HepG2 (cell line): ENCODE results near the gene SH3BGRL2. TPM values are rescaled to one million over a fixed set of nuclear protein-coding genes. Genes with fewer than 3 reads are reported as not detected.

Experiments
- ATAC-seq: fragments of 200-7000 bp; cut with Tn5 transposase; 3 replicates; pipeline ENCODE4 v1.9.1; 2020; ENCODE audit warnings: mild to moderate bottlenecking, moderate library complexity
- BruUV-seq: library from RNA; stranded (reverse); fragments of 400-500 nt; replicated peaks from 2 replicates; lab custom pipeline; 2021; lab: Mats Ljungman, UMichigan
- CTCF ChIA-PET: fragments of 300-600 bp; formaldehyde crosslinking; extraction: SDS; loops from one replicate; lab custom pipeline; 2021; ENCODE audit warnings: low total read pairs, inconsistent platforms, low intra/inter-chr PET ratio; lab: Yijun Ruan, JAX
- POLR2A ChIA-PET: fragments of 350-600 bp; sonication (Branson Sonifier 250); formaldehyde crosslinking; loops from one replicate; lab custom pipeline; 2020; ENCODE audit warnings: antibody characterized with exemption, inconsistent platforms; lab: Yijun Ruan, JAX
- DNase-seq: peaks from one replicate; pipeline ENCODE4 v3.0.0-alpha.2; 2015; ENCODE audit warnings: low spot score
- FAIRE-seq: peaks from 3 replicates; lab custom pipeline; 2011; peaks lifted over from hg19 to GRCh38; lab: Jason Lieb, UNC
- H2AFZ ChIP-seq: one replicate; pipeline ENCODE4 v1.6.1; 2011; ENCODE audit warnings: low read length, inconsistent platforms
- H3K27ac ChIP-seq: fragments of 300-600 bp; 3 replicates; pipeline ENCODE4 v1.8.0; 2011; ENCODE audit warnings: mixed run types, mild to moderate bottlenecking, mixed read lengths, low read length, inconsistent platforms; ENCODE audit not compliant: insufficient read depth; ENCODE audit errors: extremely low read length
- H3K27me3 ChIP-seq, 2 experiments: fragments of 200-600 bp in 1 of 2; 2 replicates in 1 of 2; 3 replicates in 1 of 2; pipeline versions ENCODE4 v1.6.0 to v1.8.0; 2011; ENCODE audit warnings: low read length in 2 of 2, mild to moderate bottlenecking in 2 of 2, moderate library complexity in 2 of 2, inconsistent platforms in 1 of 2; ENCODE audit not compliant: insufficient read depth in 2 of 2, control insufficient read depth in 1 of 2
- H3K36me3 ChIP-seq, 2 experiments: fragments of 200-600 bp in 1 of 2; replicated peaks in 1 of 2; 2 replicates in 1 of 2; 3 replicates in 1 of 2; pipeline versions ENCODE4 v1.5.1 to v1.8.0; 2011; ENCODE audit warnings: low read length in 2 of 2, inconsistent platforms in 1 of 2; ENCODE audit not compliant: insufficient read depth in 2 of 2, control insufficient read depth in 1 of 2
- H3K4me1 ChIP-seq: 2 replicates; pipeline ENCODE4 v1.5.1; 2012; ENCODE audit warnings: low read length, inconsistent platforms; ENCODE audit not compliant: insufficient read depth
- H3K4me2 ChIP-seq: 2 replicates; pipeline ENCODE4 v1.6.0; 2011; ENCODE audit warnings: low read depth, low read length, inconsistent platforms
- H3K4me3 ChIP-seq, 3 experiments: fragments of 200-600 bp in 1 of 3; sonication (generic), shearing (Covaris generic) in 1 of 3; replicated peaks in 1 of 3; 2 replicates each; pipeline ENCODE4 v1.5.1; 2011 to 2016; ENCODE audit warnings: low read length in 3 of 3, inconsistent platforms in 2 of 3, low read depth in 2 of 3, mild to moderate bottlenecking in 2 of 3, control low read depth in 1 of 3, mixed read lengths in 1 of 3; ENCODE audit not compliant: insufficient read depth in 1 of 3
- H3K79me2 ChIP-seq: one replicate; pipeline ENCODE4 v1.6.1; 2011; ENCODE audit warnings: low read length, inconsistent platforms; ENCODE audit not compliant: insufficient read depth
- H3K9ac ChIP-seq: 2 replicates; pipeline ENCODE4 v1.6.0; 2011; ENCODE audit warnings: mild to moderate bottlenecking, low read depth, low read length, inconsistent platforms; ENCODE audit not compliant: insufficient read depth
- H3K9me3 ChIP-seq: 2 replicates; pipeline ENCODE4 v1.5.1; 2012; ENCODE audit warnings: mild to moderate bottlenecking, low read length
- H4K20me1 ChIP-seq: 2 replicates; pipeline ENCODE4 v1.6.0; 2011; ENCODE audit warnings: inconsistent platforms, mild to moderate bottlenecking, low read length, moderate library complexity; ENCODE audit not compliant: insufficient read depth
- FOXC1 ChIP-seq: sonication (generic); formaldehyde crosslinking; IDR thresholded peaks from 2 replicates; pipeline ENCODE4 v1.8.0; 2022; ENCODE audit warnings: mild to moderate bottlenecking, missing genetic modification reagents, borderline replicate concordance
- PRPF4 ChIP-seq: fragments of 200-400 bp; formaldehyde crosslinking; IDR thresholded peaks from 2 replicates; pipeline ENCODE4 v1.6.1; 2016; ENCODE audit warnings: low read length, low read depth; ENCODE audit not compliant: poor library complexity, severe bottlenecking
- RARG ChIP-seq: sonication (generic); formaldehyde crosslinking; IDR thresholded peaks from 2 replicates; pipeline ENCODE4 v1.4.0; 2020; ENCODE audit warnings: low read depth, mild to moderate bottlenecking, missing genetic modification reagents
- SSRP1 ChIP-seq: IDR thresholded peaks from 2 replicates; pipeline ENCODE4 v1.6.1; 2016; ENCODE audit warnings: control low read depth
- TCF12 ChIP-seq, 2 experiments: fragments of 450-650 bp in 1 of 2; sonication (generic) in 1 of 2; formaldehyde crosslinking in 1 of 2; IDR thresholded peaks; 2 replicates each; pipeline versions ENCODE4 v1.6.1 to v1.8.0; 2017 to 2022; ENCODE audit warnings: antibody characterized with exemption in 1 of 2, mild to moderate bottlenecking in 1 of 2, missing genetic modification reagents in 1 of 2, moderate library complexity in 1 of 2
- ZNF343 ChIP-seq: sonication (generic); formaldehyde crosslinking; IDR thresholded peaks from 2 replicates; pipeline ENCODE4 v1.4.0; 2020; ENCODE audit warnings: mild to moderate bottlenecking, missing genetic modification reagents
- WGBS: methylation state at CpG from one replicate; pipeline ENCODE4 v1.1.6; 2017; ENCODE audit warnings: low lambda C conversion rate; 5-methylcytosine and 5-hydroxymethylcytosine counted together
- in situ Hi-C: cut with HindIII; loops from 2 replicates; pipeline ENCODE4 v1.10.0; 2017; ENCODE audit warnings: low pct_unique_long_range_greater_than_20kb; ENCODE audit not compliant: extremely low pct_ligation_motif_present
- intact Hi-C: fragments of 100-400 bp; cut with micrococcal nuclease; formaldehyde crosslinking; loops from one replicate; pipeline ENCODE4 v1.10.0; 2022; ENCODE audit not compliant: unreplicated experiment
- polyA plus RNA-seq, 8 experiments: library from polyadenylated mRNA; depleted of rRNA in 3 of 8; stranded (reverse) in 7 of 8; unstranded in 1 of 8; fragments of >200 nt; fragmentation: Illumina TruSeq in 4 of 8; extraction: Trizol in 4 of 8; gene quantifications; 2 replicates each; pipeline versions ENCODE4 v1.2.1 to v1.2.3, GENCODE V29; 2011 to 2016; ENCODE audit warnings: low read depth in 4 of 8, missing spikeins in 1 of 8, mixed read lengths in 1 of 8; ENCODE audit not compliant: insufficient read depth in 1 of 8
- total RNA-seq, 5 experiments: library from RNA; depleted of rRNA; stranded (reverse); fragments of >200 nt; fragmentation: Illumina TruSeq; extraction: Trizol; gene quantifications; 2 replicates each; pipeline ENCODE4 v1.2.3, GENCODE V29; 2016; ENCODE audit warnings: low read depth in 1 of 5
- TF ChIP-seq, protein P1 (sequence below): sonication (generic); formaldehyde crosslinking; IDR thresholded peaks from 2 replicates; pipeline ENCODE4 v1.4.0; 2020; ENCODE audit warnings: mild to moderate bottlenecking, missing genetic modification reagents
- TF ChIP-seq, protein P2 (sequence below): sonication (generic); formaldehyde crosslinking; IDR thresholded peaks from 2 replicates; pipeline ENCODE4 v1.4.0; 2020; ENCODE audit warnings: missing genetic modification reagents
- TF ChIP-seq, protein P3 (sequence below): IDR thresholded peaks from 2 replicates; pipeline ENCODE4 v1.6.1; 2012; ENCODE audit warnings: low read length, improper control_type of control experiment

SH3BGRL2 gene
- total and polyA plus RNA-seq, 2 of the 13 experiments (the other 11 are each of a cell fraction or from before 2014, with no cell fraction given), result 10.9 to 28.8 TPM

- peaks cover 12% of the 10 kb centered on the region for H3K79me2 ChIP-seq
- TF ChIP-seq SSRP1 (CRISPR knock-in tag) (no peak), FOXC1 (CRISPR knock-in tag) (no peak), ZNF343 (CRISPR knock-in tag) (no peak), PRPF4 (no peak), TCF12 (IDR thresholded peaks at IDR 0.05) (no peak), TCF12 (CRISPR knock-in tag; IDR thresholded peaks at IDR 0.05) (no peak), RARG (no peak)
- TF ChIP-seq, protein P1, sequence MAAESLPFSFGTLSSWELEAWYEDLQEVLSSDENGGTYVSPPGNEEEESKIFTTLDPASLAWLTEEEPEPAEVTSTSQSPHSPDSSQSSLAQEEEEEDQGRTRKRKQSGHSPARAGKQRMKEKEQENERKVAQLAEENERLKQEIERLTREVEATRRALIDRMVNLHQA (CRISPR knock-in tag), result no peak
- TF ChIP-seq, protein P2, sequence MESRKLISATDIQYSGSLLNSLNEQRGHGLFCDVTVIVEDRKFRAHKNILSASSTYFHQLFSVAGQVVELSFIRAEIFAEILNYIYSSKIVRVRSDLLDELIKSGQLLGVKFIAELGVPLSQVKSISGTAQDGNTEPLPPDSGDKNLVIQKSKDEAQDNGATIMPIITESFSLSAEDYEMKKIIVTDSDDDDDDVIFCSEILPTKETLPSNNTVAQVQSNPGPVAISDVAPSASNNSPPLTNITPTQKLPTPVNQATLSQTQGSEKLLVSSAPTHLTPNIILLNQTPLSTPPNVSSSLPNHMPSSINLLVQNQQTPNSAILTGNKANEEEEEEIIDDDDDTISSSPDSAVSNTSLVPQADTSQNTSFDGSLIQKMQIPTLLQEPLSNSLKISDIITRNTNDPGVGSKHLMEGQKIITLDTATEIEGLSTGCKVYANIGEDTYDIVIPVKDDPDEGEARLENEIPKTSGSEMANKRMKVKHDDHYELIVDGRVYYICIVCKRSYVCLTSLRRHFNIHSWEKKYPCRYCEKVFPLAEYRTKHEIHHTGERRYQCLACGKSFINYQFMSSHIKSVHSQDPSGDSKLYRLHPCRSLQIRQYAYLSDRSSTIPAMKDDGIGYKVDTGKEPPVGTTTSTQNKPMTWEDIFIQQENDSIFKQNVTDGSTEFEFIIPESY (CRISPR knock-in tag), result no peak
- TF ChIP-seq, protein P3, sequence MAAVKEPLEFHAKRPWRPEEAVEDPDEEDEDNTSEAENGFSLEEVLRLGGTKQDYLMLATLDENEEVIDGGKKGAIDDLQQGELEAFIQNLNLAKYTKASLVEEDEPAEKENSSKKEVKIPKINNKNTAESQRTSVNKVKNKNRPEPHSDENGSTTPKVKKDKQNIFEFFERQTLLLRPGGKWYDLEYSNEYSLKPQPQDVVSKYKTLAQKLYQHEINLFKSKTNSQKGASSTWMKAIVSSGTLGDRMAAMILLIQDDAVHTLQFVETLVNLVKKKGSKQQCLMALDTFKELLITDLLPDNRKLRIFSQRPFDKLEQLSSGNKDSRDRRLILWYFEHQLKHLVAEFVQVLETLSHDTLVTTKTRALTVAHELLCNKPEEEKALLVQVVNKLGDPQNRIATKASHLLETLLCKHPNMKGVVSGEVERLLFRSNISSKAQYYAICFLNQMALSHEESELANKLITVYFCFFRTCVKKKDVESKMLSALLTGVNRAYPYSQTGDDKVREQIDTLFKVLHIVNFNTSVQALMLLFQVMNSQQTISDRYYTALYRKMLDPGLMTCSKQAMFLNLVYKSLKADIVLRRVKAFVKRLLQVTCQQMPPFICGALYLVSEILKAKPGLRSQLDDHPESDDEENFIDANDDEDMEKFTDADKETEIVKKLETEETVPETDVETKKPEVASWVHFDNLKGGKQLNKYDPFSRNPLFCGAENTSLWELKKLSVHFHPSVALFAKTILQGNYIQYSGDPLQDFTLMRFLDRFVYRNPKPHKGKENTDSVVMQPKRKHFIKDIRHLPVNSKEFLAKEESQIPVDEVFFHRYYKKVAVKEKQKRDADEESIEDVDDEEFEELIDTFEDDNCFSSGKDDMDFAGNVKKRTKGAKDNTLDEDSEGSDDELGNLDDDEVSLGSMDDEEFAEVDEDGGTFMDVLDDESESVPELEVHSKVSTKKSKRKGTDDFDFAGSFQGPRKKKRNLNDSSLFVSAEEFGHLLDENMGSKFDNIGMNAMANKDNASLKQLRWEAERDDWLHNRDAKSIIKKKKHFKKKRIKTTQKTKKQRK, result no peak
- TF ChIP-seq, all 625 proteins: peak for 0
- no peak overlapping the region for H3K4me3 ChIP-seq
- no peaks in the 10 kb centered on the region; a peak in 1 of 5 replicates for H3K36me3 ChIP-seq
- WGBS, result 95% methylated on average over 1 of the region's 1 CpG
- intact Hi-C loops, result no loop called here
- no peak overlapping the region for H3K9ac ChIP-seq
- H3K4me2 ChIP-seq, result no peak overlapping the region
- in situ Hi-C loops, result no loop called here
- H3K4me1 ChIP-seq, result peaks cover 65% of the 10 kb centered on the region
- DNase-seq, result no peak
- CTCF ChIA-PET, result no interaction called here
- POLR2A ChIA-PET, result no interaction called here
- no peak for ATAC-seq
- H2AFZ ChIP-seq, result no peak overlapping the region
- H3K27ac ChIP-seq, result no peak overlapping the region
- BruUV-seq, result no TSS peak
- no peaks in the 10 kb centered on the region for H3K27me3 ChIP-seq
- no peaks in the 10 kb centered on the region for H4K20me1 ChIP-seq
- H3K9me3 ChIP-seq, result no peaks in the 10 kb centered on the region
- FAIRE-seq, result no peak
Measured at GRCh38 chr6:79666634-79667033, 35.5 kb downstream of the SH3BGRL2 start.
